Measurements from ENCODE around the gene TTC9B.

The TTC9B gene

GRCh38 chr19:40246292-40247073, 28.3 kb upstream of the TTC9B start:
- Histone ChIP-seq H3K79me2 (ENCODE audit: insufficient read depth, low read length) (no peaks in the 10 kb centered on the region), H4K20me1 (ENCODE audit: insufficient read depth, low read length) (no peaks in the 10 kb centered on the region), H3K27me3 (ENCODE audit: insufficient read depth, low read length) (no peaks in the 10 kb centered on the region), H3K9me3 (ENCODE audit: low read length) (no peaks in the 10 kb centered on the region), H3K4me2 (ENCODE audit: low read length) (no peak overlapping the region), H3K36me3 (ENCODE audit: insufficient read depth, low read length) (peaks cover 31% of the 10 kb centered on the region), H3K4me1 (ENCODE audit: insufficient read depth, low read length, severe bottlenecking) (no peaks in the 10 kb centered on the region), H3F3A (ENCODE audit: insufficient read depth, low read length) (no peaks in the 10 kb centered on the region), H2AFZ (ENCODE audit: low read length) (no peak overlapping the region), H3K9ac (ENCODE audit: low read length) (no peak overlapping the region), H3K4me3 (ENCODE audit: low read depth, low read length, poor library complexity, severe bottlenecking) (no peak overlapping the region), H3K9me2 (ENCODE audit: low read depth, low read length) (no peaks in the 10 kb centered on the region), H3K27ac (ENCODE audit: low read depth, low read length, poor library complexity, severe bottlenecking) (no peak overlapping the region)
- TF ChIP-seq, protein P1, sequence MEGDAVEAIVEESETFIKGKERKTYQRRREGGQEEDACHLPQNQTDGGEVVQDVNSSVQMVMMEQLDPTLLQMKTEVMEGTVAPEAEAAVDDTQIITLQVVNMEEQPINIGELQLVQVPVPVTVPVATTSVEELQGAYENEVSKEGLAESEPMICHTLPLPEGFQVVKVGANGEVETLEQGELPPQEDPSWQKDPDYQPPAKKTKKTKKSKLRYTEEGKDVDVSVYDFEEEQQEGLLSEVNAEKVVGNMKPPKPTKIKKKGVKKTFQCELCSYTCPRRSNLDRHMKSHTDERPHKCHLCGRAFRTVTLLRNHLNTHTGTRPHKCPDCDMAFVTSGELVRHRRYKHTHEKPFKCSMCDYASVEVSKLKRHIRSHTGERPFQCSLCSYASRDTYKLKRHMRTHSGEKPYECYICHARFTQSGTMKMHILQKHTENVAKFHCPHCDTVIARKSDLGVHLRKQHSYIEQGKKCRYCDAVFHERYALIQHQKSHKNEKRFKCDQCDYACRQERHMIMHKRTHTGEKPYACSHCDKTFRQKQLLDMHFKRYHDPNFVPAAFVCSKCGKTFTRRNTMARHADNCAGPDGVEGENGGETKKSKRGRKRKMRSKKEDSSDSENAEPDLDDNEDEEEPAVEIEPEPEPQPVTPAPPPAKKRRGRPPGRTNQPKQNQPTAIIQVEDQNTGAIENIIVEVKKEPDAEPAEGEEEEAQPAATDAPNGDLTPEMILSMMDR (IDR thresholded peaks at IDR 0.05; ENCODE audit: low read length), result no peak
- no peak for TF ChIP-seq EZH2 (IDR thresholded peaks at IDR 0.05; ENCODE audit: borderline replicate concordance, low read length)

- Histone ChIP-seq H3K9ac (ENCODE audit: low read length) (no peak overlapping the region), H3K27me3 (ENCODE audit: insufficient read depth, low read length) (no peaks in the 10 kb centered on the region), H3K27ac (ENCODE audit: low read depth, low read length, poor library complexity, severe bottlenecking) (no peak overlapping the region), H3K4me3 (ENCODE audit: low read depth, low read length, poor library complexity, severe bottlenecking) (no peak overlapping the region), H3K9me3 (ENCODE audit: low read length) (no peaks in the 10 kb centered on the region), H3K9me2 (ENCODE audit: low read depth, low read length) (no peaks in the 10 kb centered on the region), H3K4me2 (ENCODE audit: low read length) (no peak overlapping the region), H3K36me3 (ENCODE audit: insufficient read depth, low read length) (peaks cover 34% of the 10 kb centered on the region), H2AFZ (ENCODE audit: low read length) (no peak overlapping the region), H3K4me1 (ENCODE audit: insufficient read depth, low read length, severe bottlenecking) (no peaks in the 10 kb centered on the region), H3F3A (ENCODE audit: insufficient read depth, low read length) (no peaks in the 10 kb centered on the region), H4K20me1 (ENCODE audit: insufficient read depth, low read length) (no peaks in the 10 kb centered on the region), H3K79me2 (ENCODE audit: insufficient read depth, low read length) (no peaks in the 10 kb centered on the region)
- TF ChIP-seq EZH2 (IDR thresholded peaks at IDR 0.05; ENCODE audit: borderline replicate concordance, low read length), result no peak
- TF ChIP-seq, protein P1 (IDR thresholded peaks at IDR 0.05; ENCODE audit: low read length), result no peak
These were observed 27.4 kb upstream of the TTC9B start for GRCh38 chr19:40245506-40246128.

- H3K27me3 ChIP-seq (ENCODE audit: insufficient read depth, low read length), result no peaks in the 10 kb centered on the region
- H3K79me2 ChIP-seq (ENCODE audit: insufficient read depth, low read length), result no peaks in the 10 kb centered on the region
- H3K4me2 ChIP-seq (ENCODE audit: low read length), result no peak overlapping the region
- no peaks in the 10 kb centered on the region for H3K9me3 ChIP-seq (ENCODE audit: low read length)
- no peaks in the 10 kb centered on the region for H3K4me1 ChIP-seq (ENCODE audit: insufficient read depth, low read length, severe bottlenecking)
- no peaks in the 10 kb centered on the region for H3F3A ChIP-seq (ENCODE audit: insufficient read depth, low read length)
- H3K9ac ChIP-seq (ENCODE audit: low read length), result no peak overlapping the region
- H2AFZ ChIP-seq (ENCODE audit: low read length), result no peak overlapping the region
- H3K4me3 ChIP-seq (ENCODE audit: low read depth, low read length, poor library complexity, severe bottlenecking), result no peak overlapping the region
- TF ChIP-seq, protein P1 (IDR thresholded peaks at IDR 0.05; ENCODE audit: low read length), result no peak
- TF ChIP-seq EZH2 (IDR thresholded peaks at IDR 0.05; ENCODE audit: borderline replicate concordance, low read length), result no peak
- no peaks in the 10 kb centered on the region for H3K9me2 ChIP-seq (ENCODE audit: low read depth, low read length)
- H4K20me1 ChIP-seq (ENCODE audit: insufficient read depth, low read length), result no peaks in the 10 kb centered on the region
- no peak overlapping the region for H3K27ac ChIP-seq (ENCODE audit: low read depth, low read length, poor library complexity, severe bottlenecking)
- H3K36me3 ChIP-seq (ENCODE audit: insufficient read depth, low read length), result peaks cover 35% of the 10 kb centered on the region
These were observed 26.6 kb upstream of the TTC9B start for GRCh38 chr19:40244579-40245317.

Measured in OCI-LY1 (cell line).